GM18867 (cell line): ENCODE measurements around the gene KIRREL3.
"Not testable (repeated sequence)": the region's sequence is repeated elsewhere in the genome, so short reads cannot be mapped to it uniquely, and the experiment has no call there.

Source experiments
- ATAC-seq: cut with Tn5 transposase; IDR thresholded peaks from one replicate; pipeline ENCODE4 v1.9.1; 2021; ENCODE audit warnings: mild to moderate bottlenecking, moderate library complexity; ENCODE audit not compliant: unreplicated experiment

Gene KIRREL3

DNA sequence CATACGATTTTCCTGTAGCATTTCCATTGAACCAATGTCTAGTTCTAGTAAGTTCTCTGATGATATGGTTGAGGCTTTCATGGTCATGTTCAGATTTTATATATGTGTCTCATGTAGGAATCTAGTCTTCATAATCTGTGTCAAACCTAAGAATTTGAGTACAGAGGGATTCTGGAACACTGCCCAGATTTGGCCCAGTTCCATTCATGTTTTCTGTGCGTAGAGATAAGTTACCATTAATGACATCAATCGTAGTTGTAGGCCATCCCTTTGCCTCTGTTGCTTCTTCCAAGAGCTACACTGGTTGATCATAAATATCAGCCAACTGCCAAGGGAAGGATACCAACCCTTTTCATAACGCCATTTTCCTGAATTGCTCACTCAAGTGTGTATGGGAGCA lies 621.8 kb downstream of the KIRREL3 start:
- no peak for ATAC-seq

DNA sequence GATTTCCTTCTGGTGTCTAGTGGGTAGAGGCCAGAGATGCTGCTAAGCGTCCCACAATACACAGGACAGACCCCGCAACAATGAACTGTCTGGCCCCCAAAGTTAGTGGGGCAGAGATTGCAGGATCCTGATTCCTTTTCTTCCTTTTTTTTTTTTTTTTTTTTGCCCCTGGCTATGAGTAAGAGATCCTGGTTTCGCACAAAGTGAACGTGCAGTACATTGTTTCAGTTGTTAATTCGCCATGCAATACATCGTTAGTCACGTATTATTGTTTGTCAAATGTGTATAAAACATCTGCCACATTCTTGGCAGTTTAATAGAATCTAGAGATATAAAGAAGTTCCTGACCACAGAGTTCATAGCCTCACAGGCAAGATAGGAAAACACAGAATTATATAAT lies 624.8 kb downstream of the KIRREL3 start:
- ATAC-seq: no peak

GRCh38 chr11:126374562-126375300 lies 625.8 kb downstream of the KIRREL3 start:
- ATAC-seq: not testable (repeated sequence)

DNA sequence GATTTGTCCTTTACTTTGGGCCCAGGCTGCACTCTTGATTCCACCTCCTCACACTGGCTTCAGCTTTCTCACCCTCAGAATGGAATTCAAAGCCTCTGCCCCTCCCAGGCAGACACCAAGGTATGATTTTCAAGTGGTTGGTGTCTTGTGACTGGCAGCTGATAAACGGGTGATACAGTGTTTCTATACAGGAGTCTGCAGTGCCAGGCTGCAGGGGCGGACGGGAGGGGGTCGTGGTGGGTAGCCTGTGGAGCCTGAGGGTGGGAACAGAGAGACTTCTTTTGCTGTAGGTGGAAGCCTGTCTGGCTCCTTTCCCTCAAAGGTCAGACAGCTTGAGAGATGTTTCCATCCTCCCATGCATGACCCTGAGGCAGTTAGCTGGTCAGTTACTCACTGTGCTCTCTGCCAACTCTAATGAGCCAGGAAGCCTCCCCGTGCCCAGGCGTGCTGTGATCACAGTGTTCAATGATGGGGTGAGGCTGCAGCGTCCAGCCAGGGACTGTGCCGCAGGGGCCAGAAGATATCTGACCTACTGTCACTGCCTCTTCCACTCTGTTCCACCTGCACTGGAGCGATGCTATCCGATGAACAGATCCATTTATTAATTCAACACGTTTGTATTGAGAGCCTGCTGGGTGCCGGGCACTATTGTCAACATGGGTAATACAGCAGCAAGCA lies 627.0 kb downstream of the KIRREL3 start:
- ATAC-seq: not testable (repeated sequence)
